GM23338 (cell line): Measurements from ENCODE around the gene CARMIL1. TPM values are rescaled to one million over a fixed set of nuclear protein-coding genes. Genes with fewer than 3 reads are reported as not detected.

Experiments
- ATAC-seq: fragments of 200-7000 bp; cut with Tn5 transposase; 3 replicates; pipeline ENCODE4 v1.9.1; 2020
- DNase-seq: peaks from one replicate; pipeline ENCODE4 v3.0.0-alpha.2; 2015; ENCODE audit warnings: low spot score
- H2AFZ ChIP-seq: fragments of 200-600 bp; sonication (generic); 2 replicates; pipeline ENCODE4 v1.8.0; 2016; ENCODE audit warnings: antibody characterized with exemption, mild to moderate bottlenecking, moderate library complexity
- H3F3A ChIP-seq: fragments of 200-600 bp; sonication (generic); replicated peaks from 2 replicates; pipeline ENCODE4 v1.8.0; 2017; ENCODE audit warnings: antibody characterized with exemption, mixed run types, low read depth
- H3K27ac ChIP-seq: fragments of 200-600 bp; sonication (generic); 2 replicates; pipeline ENCODE4 v1.6.1; 2016; ENCODE audit warnings: low read depth
- H3K27me3 ChIP-seq: fragments of 200-600 bp; sonication (generic); 2 replicates; pipeline ENCODE4 v1.8.0; 2016; ENCODE audit warnings: mild to moderate bottlenecking, mixed run types, moderate library complexity; ENCODE audit not compliant: insufficient read depth
- H3K36me3 ChIP-seq: fragments of 200-600 bp; sonication (generic); 2 replicates; pipeline ENCODE4 v1.8.0; 2016; ENCODE audit warnings: mild to moderate bottlenecking; ENCODE audit not compliant: insufficient read depth
- H3K4me1 ChIP-seq: fragments of 200-600 bp; sonication (generic); 2 replicates; pipeline ENCODE4 v1.8.0; 2016; ENCODE audit warnings: mild to moderate bottlenecking, moderate library complexity; ENCODE audit not compliant: insufficient read depth
- H3K4me2 ChIP-seq: fragments of 200-600 bp; sonication (generic); 2 replicates; pipeline ENCODE4 v1.7.1; 2017; ENCODE audit warnings: mixed run types
- H3K4me3 ChIP-seq: fragments of 200-600 bp; sonication (generic); 2 replicates; pipeline ENCODE4 v1.6.1; 2016; ENCODE audit warnings: mixed run types
- H3K79me2 ChIP-seq: fragments of 200-600 bp; sonication (generic); replicated peaks from 2 replicates; pipeline ENCODE4 v1.8.0; 2017; ENCODE audit warnings: mild to moderate bottlenecking; ENCODE audit not compliant: insufficient read depth
- H3K9me2 ChIP-seq: fragments of 200-600 bp; sonication (generic); 2 replicates; pipeline ENCODE4 v1.8.0; 2017; ENCODE audit not compliant: insufficient read depth
- H4K20me1 ChIP-seq: fragments of 200-600 bp; sonication (generic); replicated peaks from 2 replicates; pipeline ENCODE4 v1.8.0; 2017; ENCODE audit warnings: mild to moderate bottlenecking; ENCODE audit not compliant: insufficient read depth
- H3K27ac Mint-ChIP-seq: 2 replicates; pipeline ENCODE4 v1.8.0; 2020; ENCODE audit warnings: inconsistent platforms, mild to moderate bottlenecking, moderate library complexity, mixed read lengths
- H3K27me3 Mint-ChIP-seq: 3 replicates; pipeline ENCODE4 v1.8.0; 2022; ENCODE audit warnings: low read depth, mild to moderate bottlenecking, moderate library complexity, mixed read lengths, inconsistent platforms; ENCODE audit not compliant: insufficient read depth, poor library complexity
- H3K36me3 Mint-ChIP-seq: 3 replicates; pipeline ENCODE4 v1.8.0; 2021; ENCODE audit warnings: low read depth, mild to moderate bottlenecking, inconsistent platforms, moderate library complexity, mixed read lengths
- H3K4me1 Mint-ChIP-seq: 3 replicates; pipeline ENCODE4 v1.8.0; 2020; ENCODE audit warnings: mild to moderate bottlenecking, inconsistent platforms, mixed read lengths
- H3K4me3 Mint-ChIP-seq: 3 replicates; pipeline ENCODE4 v1.8.0; 2021; ENCODE audit warnings: moderate library complexity, mild to moderate bottlenecking, inconsistent platforms, mixed read lengths
- H3K9me3 Mint-ChIP-seq: 3 replicates; pipeline ENCODE4 v1.8.0; 2020; ENCODE audit warnings: moderate library complexity, mild to moderate bottlenecking, inconsistent platforms, mixed read lengths
- CREB1 ChIP-seq: fragments of 250-450 bp; sonication (Bioruptor Pico); IDR thresholded peaks from 2 replicates; pipeline ENCODE4 v1.5.0; 2020; ENCODE audit warnings: low read depth, mild to moderate bottlenecking, moderate library complexity
- EZH2 ChIP-seq: fragments of 200-600 bp; sonication (generic); IDR thresholded peaks from one replicate; pipeline ENCODE4 v1.8.0; 2017; ENCODE audit warnings: antibody characterized with exemption, mild to moderate bottlenecking, low read depth; ENCODE audit not compliant: unreplicated experiment
- EZH2phosphoT487 ChIP-seq: fragments of 200-600 bp; sonication (generic); IDR thresholded peaks from one replicate; pipeline ENCODE4 v1.8.1; 2018; ENCODE audit warnings: antibody characterized with exemption; ENCODE audit not compliant: unreplicated experiment
- JUNB ChIP-seq: IDR thresholded peaks from one replicate; pipeline ENCODE4 v1.6.1; 2016; ENCODE audit warnings: antibody characterized with exemption; ENCODE audit not compliant: unreplicated experiment
- NANOG ChIP-seq: IDR thresholded peaks from 2 replicates; pipeline ENCODE4 v1.6.1; 2016; ENCODE audit warnings: antibody characterized with exemption, borderline replicate concordance
- POLR2AphosphoS5 ChIP-seq: IDR thresholded peaks from 2 replicates; pipeline ENCODE4 v1.6.1; 2016; ENCODE audit warnings: antibody characterized with exemption, low read depth
- STAT1 ChIP-seq: IDR thresholded peaks from one replicate; pipeline ENCODE4 v1.6.1; 2016; ENCODE audit warnings: antibody characterized with exemption; ENCODE audit not compliant: unreplicated experiment
- ZNF114 ChIP-seq: fragments of 250-450 bp; sonication (Bioruptor Pico); IDR thresholded peaks from 2 replicates; pipeline ENCODE4 v1.5.0; 2020; ENCODE audit warnings: mild to moderate bottlenecking, moderate library complexity
- ZNF331 ChIP-seq: fragments of 250-450 bp; sonication (Bioruptor Pico); IDR thresholded peaks from 2 replicates; pipeline ENCODE4 v1.5.0; 2020; ENCODE audit warnings: low read depth, mild to moderate bottlenecking, moderate library complexity
- polyA plus RNA-seq: library from polyadenylated mRNA; unstranded; fragments of >200 nt; fragmentation: Nextera tagmentation; extraction: Ambion mirVana; gene quantifications from 2 replicates; pipeline ENCODE4 v1.2.1, GENCODE V29; 2016
- total RNA-seq: library from RNA; depleted of rRNA; stranded (reverse); fragments of >200 nt; shearing (Covaris generic); gene quantifications from 2 replicates; pipeline ENCODE4 v1.2.3, GENCODE V29; 2014
- TF ChIP-seq, protein P1 (sequence below): IDR thresholded peaks from 2 replicates; pipeline ENCODE4 v1.6.1; 2016; ENCODE audit warnings: antibody characterized with exemption
- TF ChIP-seq, protein P2 (sequence below): IDR thresholded peaks from one replicate; pipeline ENCODE4 v1.6.1; 2018; ENCODE audit warnings: antibody characterized with exemption; ENCODE audit not compliant: unreplicated experiment
- TF ChIP-seq, protein P3 (sequence below): fragments of 250-450 bp; sonication (Bioruptor Pico); IDR thresholded peaks from 2 replicates; pipeline ENCODE4 v1.5.0; 2020; ENCODE audit warnings: mild to moderate bottlenecking, moderate library complexity
- TF ChIP-seq, protein P4 (sequence below), 2 experiments: fragments of 200-600 bp in 1 of 2; sonication (generic) in 1 of 2; conservative IDR thresholded peaks; 2 replicates each; pipeline versions ENCODE4 v1.5.1 to v1.6.1; 2016 to 2017; ENCODE audit warnings: antibody characterized with exemption in 2 of 2, low read depth in 2 of 2, mild to moderate bottlenecking in 2 of 2, moderate library complexity in 1 of 2

Gene CARMIL1
- total and polyA plus RNA-seq, 2 experiments from 2014 or later: 43.2 to 66.9 TPM

DNA sequence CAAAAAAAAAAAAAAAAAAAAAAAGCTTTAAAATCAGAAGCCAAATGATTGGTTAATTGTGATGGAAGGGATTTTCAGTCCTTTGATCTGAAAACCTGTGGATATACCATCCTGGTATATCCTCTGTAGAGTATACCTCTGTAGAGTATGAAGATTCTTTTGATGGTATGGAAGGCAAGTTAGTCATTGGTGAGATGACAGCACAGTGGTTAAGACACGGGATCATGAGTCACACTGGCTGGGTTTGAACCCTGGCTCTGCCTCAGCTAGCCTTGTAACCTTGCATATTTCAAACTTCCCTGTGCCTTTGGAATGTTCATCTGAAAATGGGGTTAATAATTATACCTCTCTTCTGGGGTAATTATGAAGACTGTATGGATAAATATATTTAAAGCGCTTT, 179.3 kb downstream of the CARMIL1 start:
- no peak overlapping the region for H3K4me3 Mint-ChIP-seq
- H3K27ac ChIP-seq: no peak overlapping the region

More for the DNA sequence above, 179.3 kb downstream of the CARMIL1 start:
- DNase-seq (no peak), ATAC-seq (no peak)
- no peak for TF ChIP-seq ZNF331 (CRISPR knock-in tag)
- TF ChIP-seq, protein P1, sequence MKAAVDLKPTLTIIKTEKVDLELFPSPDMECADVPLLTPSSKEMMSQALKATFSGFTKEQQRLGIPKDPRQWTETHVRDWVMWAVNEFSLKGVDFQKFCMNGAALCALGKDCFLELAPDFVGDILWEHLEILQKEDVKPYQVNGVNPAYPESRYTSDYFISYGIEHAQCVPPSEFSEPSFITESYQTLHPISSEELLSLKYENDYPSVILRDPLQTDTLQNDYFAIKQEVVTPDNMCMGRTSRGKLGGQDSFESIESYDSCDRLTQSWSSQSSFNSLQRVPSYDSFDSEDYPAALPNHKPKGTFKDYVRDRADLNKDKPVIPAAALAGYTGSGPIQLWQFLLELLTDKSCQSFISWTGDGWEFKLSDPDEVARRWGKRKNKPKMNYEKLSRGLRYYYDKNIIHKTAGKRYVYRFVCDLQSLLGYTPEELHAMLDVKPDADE: no peak
- TF ChIP-seq POLR2AphosphoS5: no peak
- TF ChIP-seq, protein P2, sequence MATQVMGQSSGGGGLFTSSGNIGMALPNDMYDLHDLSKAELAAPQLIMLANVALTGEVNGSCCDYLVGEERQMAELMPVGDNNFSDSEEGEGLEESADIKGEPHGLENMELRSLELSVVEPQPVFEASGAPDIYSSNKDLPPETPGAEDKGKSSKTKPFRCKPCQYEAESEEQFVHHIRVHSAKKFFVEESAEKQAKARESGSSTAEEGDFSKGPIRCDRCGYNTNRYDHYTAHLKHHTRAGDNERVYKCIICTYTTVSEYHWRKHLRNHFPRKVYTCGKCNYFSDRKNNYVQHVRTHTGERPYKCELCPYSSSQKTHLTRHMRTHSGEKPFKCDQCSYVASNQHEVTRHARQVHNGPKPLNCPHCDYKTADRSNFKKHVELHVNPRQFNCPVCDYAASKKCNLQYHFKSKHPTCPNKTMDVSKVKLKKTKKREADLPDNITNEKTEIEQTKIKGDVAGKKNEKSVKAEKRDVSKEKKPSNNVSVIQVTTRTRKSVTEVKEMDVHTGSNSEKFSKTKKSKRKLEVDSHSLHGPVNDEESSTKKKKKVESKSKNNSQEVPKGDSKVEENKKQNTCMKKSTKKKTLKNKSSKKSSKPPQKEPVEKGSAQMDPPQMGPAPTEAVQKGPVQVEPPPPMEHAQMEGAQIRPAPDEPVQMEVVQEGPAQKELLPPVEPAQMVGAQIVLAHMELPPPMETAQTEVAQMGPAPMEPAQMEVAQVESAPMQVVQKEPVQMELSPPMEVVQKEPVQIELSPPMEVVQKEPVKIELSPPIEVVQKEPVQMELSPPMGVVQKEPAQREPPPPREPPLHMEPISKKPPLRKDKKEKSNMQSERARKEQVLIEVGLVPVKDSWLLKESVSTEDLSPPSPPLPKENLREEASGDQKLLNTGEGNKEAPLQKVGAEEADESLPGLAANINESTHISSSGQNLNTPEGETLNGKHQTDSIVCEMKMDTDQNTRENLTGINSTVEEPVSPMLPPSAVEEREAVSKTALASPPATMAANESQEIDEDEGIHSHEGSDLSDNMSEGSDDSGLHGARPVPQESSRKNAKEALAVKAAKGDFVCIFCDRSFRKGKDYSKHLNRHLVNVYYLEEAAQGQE: no peak
- TF ChIP-seq, protein P3, sequence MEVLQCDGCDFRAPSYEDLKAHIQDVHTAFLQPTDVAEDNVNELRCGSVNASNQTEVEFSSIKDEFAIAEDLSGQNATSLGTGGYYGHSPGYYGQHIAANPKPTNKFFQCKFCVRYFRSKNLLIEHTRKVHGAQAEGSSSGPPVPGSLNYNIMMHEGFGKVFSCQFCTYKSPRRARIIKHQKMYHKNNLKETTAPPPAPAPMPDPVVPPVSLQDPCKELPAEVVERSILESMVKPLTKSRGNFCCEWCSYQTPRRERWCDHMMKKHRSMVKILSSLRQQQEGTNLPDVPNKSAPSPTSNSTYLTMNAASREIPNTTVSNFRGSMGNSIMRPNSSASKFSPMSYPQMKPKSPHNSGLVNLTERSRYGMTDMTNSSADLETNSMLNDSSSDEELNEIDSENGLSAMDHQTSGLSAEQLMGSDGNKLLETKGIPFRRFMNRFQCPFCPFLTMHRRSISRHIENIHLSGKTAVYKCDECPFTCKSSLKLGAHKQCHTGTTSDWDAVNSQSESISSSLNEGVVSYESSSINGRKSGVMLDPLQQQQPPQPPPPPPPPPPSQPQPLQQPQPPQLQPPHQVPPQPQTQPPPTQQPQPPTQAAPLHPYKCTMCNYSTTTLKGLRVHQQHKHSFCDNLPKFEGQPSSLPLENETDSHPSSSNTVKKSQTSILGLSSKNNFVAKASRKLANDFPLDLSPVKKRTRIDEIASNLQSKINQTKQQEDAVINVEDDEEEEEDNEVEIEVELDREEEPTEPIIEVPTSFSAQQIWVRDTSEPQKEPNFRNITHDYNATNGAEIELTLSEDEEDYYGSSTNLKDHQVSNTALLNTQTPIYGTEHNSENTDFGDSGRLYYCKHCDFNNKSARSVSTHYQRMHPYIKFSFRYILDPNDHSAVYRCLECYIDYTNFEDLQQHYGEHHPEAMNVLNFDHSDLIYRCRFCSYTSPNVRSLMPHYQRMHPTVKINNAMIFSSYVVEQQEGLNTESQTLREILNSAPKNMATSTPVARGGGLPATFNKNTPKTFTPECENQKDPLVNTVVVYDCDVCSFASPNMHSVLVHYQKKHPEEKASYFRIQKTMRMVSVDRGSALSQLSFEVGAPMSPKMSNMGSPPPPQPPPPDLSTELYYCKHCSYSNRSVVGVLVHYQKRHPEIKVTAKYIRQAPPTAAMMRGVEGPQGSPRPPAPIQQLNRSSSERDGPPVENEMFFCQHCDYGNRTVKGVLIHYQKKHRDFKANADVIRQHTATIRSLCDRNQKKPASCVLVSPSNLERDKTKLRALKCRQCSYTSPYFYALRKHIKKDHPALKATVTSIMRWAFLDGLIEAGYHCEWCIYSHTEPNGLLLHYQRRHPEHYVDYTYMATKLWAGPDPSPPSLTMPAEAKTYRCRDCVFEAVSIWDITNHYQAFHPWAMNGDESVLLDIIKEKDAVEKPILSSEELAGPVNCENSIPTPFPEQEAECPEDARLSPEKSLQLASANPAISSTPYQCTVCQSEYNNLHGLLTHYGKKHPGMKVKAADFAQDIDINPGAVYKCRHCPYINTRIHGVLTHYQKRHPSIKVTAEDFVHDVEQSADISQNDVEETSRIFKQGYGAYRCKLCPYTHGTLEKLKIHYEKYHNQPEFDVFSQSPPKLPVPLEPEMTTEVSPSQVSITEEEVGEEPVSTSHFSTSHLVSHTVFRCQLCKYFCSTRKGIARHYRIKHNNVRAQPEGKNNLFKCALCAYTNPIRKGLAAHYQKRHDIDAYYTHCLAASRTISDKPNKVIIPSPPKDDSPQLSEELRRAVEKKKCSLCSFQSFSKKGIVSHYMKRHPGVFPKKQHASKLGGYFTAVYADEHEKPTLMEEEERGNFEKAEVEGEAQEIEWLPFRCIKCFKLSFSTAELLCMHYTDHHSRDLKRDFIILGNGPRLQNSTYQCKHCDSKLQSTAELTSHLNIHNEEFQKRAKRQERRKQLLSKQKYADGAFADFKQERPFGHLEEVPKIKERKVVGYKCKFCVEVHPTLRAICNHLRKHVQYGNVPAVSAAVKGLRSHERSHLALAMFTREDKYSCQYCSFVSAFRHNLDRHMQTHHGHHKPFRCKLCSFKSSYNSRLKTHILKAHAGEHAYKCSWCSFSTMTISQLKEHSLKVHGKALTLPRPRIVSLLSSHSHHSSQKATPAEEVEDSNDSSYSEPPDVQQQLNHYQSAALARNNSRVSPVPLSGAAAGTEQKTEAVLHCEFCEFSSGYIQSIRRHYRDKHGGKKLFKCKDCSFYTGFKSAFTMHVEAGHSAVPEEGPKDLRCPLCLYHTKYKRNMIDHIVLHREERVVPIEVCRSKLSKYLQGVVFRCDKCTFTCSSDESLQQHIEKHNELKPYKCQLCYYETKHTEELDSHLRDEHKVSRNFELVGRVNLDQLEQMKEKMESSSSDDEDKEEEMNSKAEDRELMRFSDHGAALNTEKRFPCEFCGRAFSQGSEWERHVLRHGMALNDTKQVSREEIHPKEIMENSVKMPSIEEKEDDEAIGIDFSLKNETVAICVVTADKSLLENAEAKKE (CRISPR knock-in tag): no peak
- no peak for TF ChIP-seq JUNB
- TF ChIP-seq CREB1: no peak
- no peak for TF ChIP-seq EZH2phosphoT487
- TF ChIP-seq, protein P4, sequence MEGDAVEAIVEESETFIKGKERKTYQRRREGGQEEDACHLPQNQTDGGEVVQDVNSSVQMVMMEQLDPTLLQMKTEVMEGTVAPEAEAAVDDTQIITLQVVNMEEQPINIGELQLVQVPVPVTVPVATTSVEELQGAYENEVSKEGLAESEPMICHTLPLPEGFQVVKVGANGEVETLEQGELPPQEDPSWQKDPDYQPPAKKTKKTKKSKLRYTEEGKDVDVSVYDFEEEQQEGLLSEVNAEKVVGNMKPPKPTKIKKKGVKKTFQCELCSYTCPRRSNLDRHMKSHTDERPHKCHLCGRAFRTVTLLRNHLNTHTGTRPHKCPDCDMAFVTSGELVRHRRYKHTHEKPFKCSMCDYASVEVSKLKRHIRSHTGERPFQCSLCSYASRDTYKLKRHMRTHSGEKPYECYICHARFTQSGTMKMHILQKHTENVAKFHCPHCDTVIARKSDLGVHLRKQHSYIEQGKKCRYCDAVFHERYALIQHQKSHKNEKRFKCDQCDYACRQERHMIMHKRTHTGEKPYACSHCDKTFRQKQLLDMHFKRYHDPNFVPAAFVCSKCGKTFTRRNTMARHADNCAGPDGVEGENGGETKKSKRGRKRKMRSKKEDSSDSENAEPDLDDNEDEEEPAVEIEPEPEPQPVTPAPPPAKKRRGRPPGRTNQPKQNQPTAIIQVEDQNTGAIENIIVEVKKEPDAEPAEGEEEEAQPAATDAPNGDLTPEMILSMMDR (conservative IDR thresholded peaks at IDR 0.05; ENCODE audit: low read depth in 2 of 2): no peak
- no peak for TF ChIP-seq STAT1
- TF ChIP-seq NANOG: no peak
- TF ChIP-seq EZH2: no peak
- TF ChIP-seq ZNF114: no peak
- no peak overlapping the region for H3K4me3 ChIP-seq
- H3K79me2 ChIP-seq: no peaks in the 10 kb centered on the region
- H3K36me3 Mint-ChIP-seq: no peaks in the 10 kb centered on the region
- no peak overlapping the region for H2AFZ ChIP-seq
- no peaks in the 10 kb centered on the region for H3K36me3 ChIP-seq
- no peaks in the 10 kb centered on the region; the same call in 2 of the 3 replicates for H3K9me3 Mint-ChIP-seq
- H3K4me1 Mint-ChIP-seq: peaks cover 29% of the 10 kb centered on the region
- H3K4me2 ChIP-seq: no peak overlapping the region
- peaks cover 1% of the 10 kb centered on the region for H3K27me3 Mint-ChIP-seq
- no peaks in the 10 kb centered on the region for H3K9me2 ChIP-seq
- H4K20me1 ChIP-seq: no peaks in the 10 kb centered on the region
- H3K4me1 ChIP-seq: peaks cover 18% of the 10 kb centered on the region
- H3F3A ChIP-seq: no peaks in the 10 kb centered on the region
- no peaks in the 10 kb centered on the region for H3K27me3 ChIP-seq
- H3K27ac Mint-ChIP-seq: no peak overlapping the region
